Stomach smooth muscle (tissue), 2 donors: Measurements from ENCODE around the gene FAM53A.

ENCODE experiments used
- H3K27ac ChIP-seq: one replicate; pipeline ENCODE4 v1.7.0; 2013; ENCODE audit warnings: mild to moderate bottlenecking, low read length, inconsistent platforms
- H3K27me3 ChIP-seq, 2 donors: one replicate each; pipeline ENCODE4 v1.7.0; 2013; ENCODE audit warnings: low read length in 2 of 2; ENCODE audit not compliant: insufficient read depth in 2 of 2, control insufficient read depth in 1 of 2
- H3K36me3 ChIP-seq, 2 donors: one replicate each; pipeline ENCODE4 v1.7.0; 2013; ENCODE audit warnings: low read length in 2 of 2; ENCODE audit not compliant: control insufficient read depth in 2 of 2, insufficient read depth in 2 of 2
- H3K4me1 ChIP-seq: one replicate; pipeline ENCODE4 v1.7.0; 2013; ENCODE audit warnings: low read length; ENCODE audit not compliant: control insufficient read depth, insufficient read depth
- H3K4me3 ChIP-seq, 2 donors: one replicate each; pipeline ENCODE4 v1.7.0; 2013; ENCODE audit warnings: low read length in 2 of 2
- H3K9ac ChIP-seq, 2 donors: one replicate each; pipeline ENCODE4 v1.7.0; 2013; ENCODE audit warnings: low read length in 2 of 2, mild to moderate bottlenecking in 1 of 2
- H3K9me3 ChIP-seq, 2 donors: one replicate each; pipeline ENCODE4 v1.7.0; 2013; ENCODE audit warnings: low read length in 2 of 2; ENCODE audit not compliant: control insufficient read depth in 2 of 2
- donor health status: healthy.
- donor health status: Pancreatic carcinoma.

Gene FAM53A

DNA sequence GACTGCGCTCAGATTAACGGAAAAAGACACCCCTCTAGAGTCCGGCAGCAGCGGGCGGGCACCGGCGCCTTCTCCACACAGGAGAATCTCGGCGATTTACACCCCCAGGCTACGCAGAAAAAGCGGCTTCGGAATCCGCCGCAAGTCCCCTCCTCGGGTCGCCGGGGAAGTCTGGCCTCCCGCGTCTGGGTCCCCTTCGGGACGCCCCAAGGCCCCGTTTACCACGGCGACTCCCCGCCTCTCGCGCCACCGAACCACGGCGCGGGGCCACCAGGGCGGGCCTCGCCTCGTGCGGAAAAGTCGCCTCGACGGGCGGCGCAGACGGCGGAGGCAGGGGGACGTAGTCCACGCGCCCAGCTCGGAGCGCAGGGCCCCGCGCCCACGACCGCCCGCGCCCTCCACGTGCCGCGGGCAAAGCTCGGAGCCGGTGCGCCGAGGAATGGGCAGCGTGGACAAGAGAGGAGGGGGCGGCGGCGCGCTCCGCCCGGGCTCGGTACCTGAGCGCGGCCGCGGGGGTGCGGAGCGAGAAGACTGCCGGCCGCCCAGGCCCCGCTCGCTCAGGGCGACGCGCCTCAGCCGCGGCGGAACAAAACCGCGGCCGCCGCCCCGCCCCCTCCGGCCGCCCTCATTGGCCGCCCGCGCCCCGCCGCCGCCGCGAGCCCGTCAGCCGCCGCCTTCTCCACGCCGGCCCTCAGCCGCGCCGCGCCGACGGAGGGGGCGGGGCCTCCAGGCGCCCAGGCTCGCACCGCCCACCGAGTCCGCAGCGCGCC lies at the start of gene FAM53A:
FAM53A (minus strand) TSS at position 578 of the 770 bp plus-strand sequence. CDS start 15,572 bp downstream, outside the sequence.
- Histone ChIP-seq H3K27ac (peak within 1 kb of the TSS; percentile 76), H3K36me3 (no peaks in the 10 kb centered on the region), H3K9me3 (no peaks in the 10 kb centered on the region), H3K4me3 (peak within 1 kb of the TSS; percentile 42 to 74), H3K9ac (peak within 1 kb of the TSS; percentile 55 to 59), H3K4me1 (peaks cover 17% of the 10 kb centered on the region), H3K27me3 (no peaks in the 10 kb centered on the region)

DNA sequence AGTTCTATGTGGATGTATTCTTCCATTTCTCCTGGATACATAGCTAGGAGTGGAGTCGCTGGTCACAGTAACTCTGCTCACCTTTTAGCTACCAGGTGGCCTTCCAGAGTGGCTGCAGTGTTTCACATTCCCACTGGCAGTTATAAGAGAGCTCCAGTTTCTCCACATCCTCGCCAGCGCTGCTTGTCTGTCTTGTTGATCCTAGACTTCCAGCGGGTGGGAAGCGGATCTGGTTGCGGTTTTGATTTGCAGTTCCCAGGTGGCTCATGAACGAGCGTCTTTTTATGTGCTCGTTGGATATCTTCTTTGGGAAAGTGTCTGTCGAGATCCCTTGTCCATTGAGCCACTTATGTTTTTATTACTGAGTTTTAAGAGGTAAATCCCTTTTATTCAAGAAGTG lies 48.8 kb upstream of the FAM53A start:
- Histone ChIP-seq H3K4me1 (no peaks in the 10 kb centered on the region), H3K27me3 (no peaks in the 10 kb centered on the region), H3K9me3 (peaks cover 0 to under 1% of the 10 kb centered on the region in 2 donors), H3K4me3 (no peak overlapping the region), H3K27ac (no peak overlapping the region), H3K9ac (no peak overlapping the region), H3K36me3 (peaks cover 12 to 14% of the 10 kb centered on the region in 2 donors)

DNA sequence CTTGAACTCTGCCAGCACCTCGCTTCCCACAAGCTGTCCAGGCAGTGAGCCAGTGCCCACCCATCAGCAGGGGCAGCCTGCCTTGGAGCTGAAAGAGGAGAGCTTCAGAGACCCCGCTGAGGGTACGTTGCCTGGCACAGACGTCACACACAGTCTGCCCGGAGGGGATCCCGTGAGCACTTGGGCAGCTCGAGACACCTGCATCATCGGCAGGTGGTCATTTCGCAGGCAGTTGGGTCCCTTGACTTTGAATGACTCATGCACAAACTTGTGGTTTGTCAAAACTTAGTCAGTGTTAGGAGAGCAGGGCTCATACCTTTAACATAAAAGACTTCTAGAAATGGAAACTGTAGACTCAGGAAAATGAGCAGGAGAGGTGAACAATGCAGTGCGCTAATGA lies 47.1 kb upstream of the FAM53A start:
- Histone ChIP-seq H3K9ac (no peak overlapping the region), H3K36me3 (peaks cover 7 to 14% of the 10 kb centered on the region in 2 donors), H3K4me3 (no peak overlapping the region), H3K27me3 (no peaks in the 10 kb centered on the region), H3K4me1 (peaks cover 2% of the 10 kb centered on the region), H3K9me3 (no peaks in the 10 kb centered on the region), H3K27ac (no peak overlapping the region)

DNA sequence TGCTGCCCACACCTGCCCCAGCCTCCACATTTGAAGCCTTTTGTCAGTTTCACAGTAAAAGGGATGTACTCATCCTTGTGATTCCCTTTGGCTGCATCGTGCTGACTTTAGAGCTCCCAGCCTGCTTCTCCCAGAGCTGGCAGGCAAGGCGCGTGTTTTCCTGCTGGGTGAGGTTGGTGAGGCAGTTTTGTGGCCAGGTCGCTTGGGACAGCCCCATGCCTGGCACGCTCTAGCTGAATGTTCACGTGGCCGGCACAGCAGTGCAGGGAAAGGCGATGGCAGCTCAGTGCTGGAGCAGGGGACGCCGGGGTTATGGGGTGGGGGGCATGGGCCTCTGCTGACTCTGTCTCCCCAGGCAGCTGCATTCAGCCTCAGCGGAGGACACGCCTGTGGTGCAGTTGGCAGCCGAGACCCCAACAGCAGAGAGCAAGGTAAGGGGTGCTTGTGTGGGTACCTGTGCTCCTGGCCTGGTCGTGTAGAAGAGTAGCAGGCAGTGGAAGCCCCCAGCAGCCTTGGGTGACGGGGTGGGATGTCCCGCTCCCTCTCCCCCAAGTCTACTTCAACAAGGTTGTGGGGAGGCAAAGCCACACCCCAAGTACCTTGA lies 46.5 kb upstream of the FAM53A start:
- no peak overlapping the region for H3K4me3 ChIP-seq
- peaks cover 2% of the 10 kb centered on the region for H3K4me1 ChIP-seq
- H3K27me3 ChIP-seq = no peaks in the 10 kb centered on the region
- H3K9me3 ChIP-seq = no peaks in the 10 kb centered on the region
- H3K36me3 ChIP-seq = peaks cover 8 to 15% of the 10 kb centered on the region in 2 donors
- H3K9ac ChIP-seq = no peak overlapping the region
- no peak overlapping the region for H3K27ac ChIP-seq

DNA sequence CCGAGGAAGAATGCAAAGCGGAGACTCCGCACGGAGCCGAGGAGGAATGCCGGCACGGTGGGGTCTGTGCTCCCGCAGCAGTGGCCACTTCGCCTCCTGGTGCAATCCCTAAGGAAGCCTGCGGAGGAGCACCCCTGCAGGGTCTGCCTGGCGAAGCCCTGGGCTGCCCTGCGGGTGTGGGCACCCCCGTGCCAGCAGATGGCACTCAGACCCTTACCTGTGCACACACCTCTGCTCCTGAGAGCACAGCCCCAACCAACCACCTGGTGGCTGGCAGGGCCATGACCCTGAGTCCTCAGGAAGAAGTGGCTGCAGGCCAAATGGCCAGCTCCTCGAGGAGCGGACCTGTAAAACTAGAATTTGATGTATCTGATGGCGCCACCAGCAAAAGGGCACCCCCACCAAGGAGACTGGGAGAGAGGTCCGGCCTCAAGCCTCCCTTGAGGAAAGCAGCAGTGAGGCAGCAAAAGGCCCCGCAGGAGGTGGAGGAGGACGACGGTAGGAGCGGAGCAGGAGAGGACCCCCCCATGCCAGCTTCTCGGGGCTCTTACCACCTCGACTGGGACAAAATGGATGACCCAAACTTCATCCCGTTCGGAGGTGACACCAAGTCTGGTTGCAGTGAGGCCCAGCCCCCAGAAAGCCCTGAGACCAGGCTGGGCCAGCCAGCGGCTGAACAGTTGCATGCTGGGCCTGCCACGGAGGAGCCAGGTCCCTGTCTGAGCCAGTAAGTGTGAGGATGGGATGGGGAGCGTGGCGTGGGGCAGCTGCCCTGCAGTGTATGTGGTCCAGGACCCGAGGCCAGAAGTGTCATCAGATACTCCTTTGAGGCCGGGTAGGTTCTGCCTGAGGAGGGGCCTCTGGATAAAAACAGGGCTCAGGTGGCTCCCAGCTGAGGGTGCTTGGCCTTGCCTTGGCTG lies 44.2 kb upstream of the FAM53A start:
- Histone ChIP-seq H3K9me3 (no peaks in the 10 kb centered on the region), H3K4me1 (peaks cover 5% of the 10 kb centered on the region), H3K36me3 (peaks cover 10 to 21% of the 10 kb centered on the region in 2 donors), H3K9ac (no peak overlapping the region), H3K4me3 (no peak overlapping the region), H3K27ac (no peak overlapping the region), H3K27me3 (no peaks in the 10 kb centered on the region)

DNA sequence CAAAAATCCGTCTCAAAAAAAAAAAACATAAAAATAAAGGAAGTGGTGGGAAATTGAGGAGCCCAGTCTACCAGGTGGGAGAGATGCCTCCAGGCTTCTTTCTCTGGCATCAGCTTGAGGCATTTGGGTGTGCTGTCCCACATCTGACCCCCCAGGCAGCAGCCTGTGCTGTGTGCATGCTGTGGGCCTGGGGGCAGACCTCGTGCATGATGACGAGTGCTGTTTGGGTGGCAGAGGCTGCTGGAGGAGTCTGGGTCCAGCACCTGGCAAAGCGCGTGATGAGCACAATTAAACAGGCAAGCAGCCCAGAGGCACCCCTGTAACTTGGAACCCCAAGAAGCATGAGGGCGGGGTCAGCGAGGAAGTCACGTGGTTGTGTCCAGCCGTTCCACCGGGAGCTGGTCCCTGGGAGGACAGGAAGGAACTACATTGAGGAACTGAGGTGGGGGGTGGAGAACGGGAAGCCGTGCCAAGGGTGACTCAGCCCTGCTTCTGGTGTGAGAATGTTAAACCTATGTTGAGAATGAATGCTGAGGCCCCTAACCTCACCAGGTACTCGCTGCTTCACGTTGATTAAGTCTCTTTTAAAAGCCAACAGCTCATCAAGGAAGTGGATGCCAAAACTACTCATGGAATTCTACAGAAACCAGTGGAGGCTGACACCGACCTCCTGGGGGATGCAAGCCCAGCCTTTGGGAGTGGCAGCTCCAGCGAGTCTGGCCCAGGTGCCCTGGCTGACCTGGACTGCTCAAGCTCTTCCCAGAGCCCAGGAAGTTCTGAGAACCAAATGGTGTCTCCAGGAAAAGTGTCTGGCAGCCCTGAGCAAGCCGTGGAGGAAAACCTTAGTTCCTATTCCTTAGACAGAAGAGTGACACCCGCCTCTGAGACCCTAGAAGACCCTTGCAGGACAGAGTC lies 43.3 kb upstream of the FAM53A start:
- H3K36me3 ChIP-seq = peaks cover 10 to 19% of the 10 kb centered on the region in 2 donors
- H3K9me3 ChIP-seq = no peaks in the 10 kb centered on the region
- no peak overlapping the region for H3K9ac ChIP-seq
- H3K27ac ChIP-seq = no peak overlapping the region
- H3K4me3 ChIP-seq = no peak overlapping the region
- H3K4me1 ChIP-seq = peaks cover 9% of the 10 kb centered on the region
- no peaks in the 10 kb centered on the region for H3K27me3 ChIP-seq

GRCh38 chr4:1726146-1726934 lies 42.2 kb upstream of the FAM53A start:
- peaks cover 10 to 17% of the 10 kb centered on the region in 2 donors for H3K36me3 ChIP-seq
- H3K9me3 ChIP-seq = no peaks in the 10 kb centered on the region
- no peak overlapping the region for H3K9ac ChIP-seq
- H3K4me1 ChIP-seq = peaks cover 16% of the 10 kb centered on the region
- H3K27me3 ChIP-seq = no peaks in the 10 kb centered on the region
- no peak overlapping the region for H3K27ac ChIP-seq
- no peak overlapping the region for H3K4me3 ChIP-seq

- H3K9ac ChIP-seq = no peak overlapping the region
- H3K4me1 ChIP-seq = peaks cover 16% of the 10 kb centered on the region
These were observed 41.4 kb upstream of the FAM53A start for GRCh38 chr4:1725521-1725920.

DNA sequence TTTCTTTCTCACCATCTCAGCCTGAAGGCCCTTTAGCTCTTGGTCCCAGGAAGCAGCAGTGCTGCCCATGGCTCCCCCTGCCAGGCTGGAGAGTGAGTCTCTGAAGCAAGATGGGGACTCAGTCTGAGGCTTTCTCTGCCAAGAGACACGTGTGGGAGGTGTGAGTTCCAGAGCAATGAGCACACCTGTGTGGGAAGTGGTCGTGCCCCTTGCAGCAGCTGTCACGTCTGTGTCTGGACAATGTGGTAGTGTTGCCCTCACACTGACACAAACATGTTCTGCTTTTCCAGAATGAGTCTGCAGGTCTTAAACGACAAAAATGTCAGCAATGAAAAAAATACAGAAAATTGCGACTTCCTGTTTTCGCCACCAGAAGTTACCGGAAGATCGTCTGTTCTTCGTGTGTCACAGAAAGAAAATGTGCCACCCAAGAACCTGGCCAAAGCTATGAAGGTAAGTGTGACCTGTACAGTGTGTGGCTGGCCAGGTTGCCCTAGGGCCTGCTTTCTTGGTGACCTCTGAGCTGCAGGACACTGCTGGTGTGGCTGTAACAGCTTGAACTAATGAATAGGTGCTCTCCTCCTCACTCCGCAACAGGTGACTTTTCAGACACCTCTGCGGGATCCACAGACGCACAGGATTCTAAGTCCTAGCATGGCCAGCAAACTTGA lies 39.2 kb upstream of the FAM53A start:
- H3K9me3 ChIP-seq = no peaks in the 10 kb centered on the region
- H3K4me3 ChIP-seq = no peak overlapping the region
- H3K4me1 ChIP-seq = peaks cover 34% of the 10 kb centered on the region
- H3K36me3 ChIP-seq = peaks cover 8 to 11% of the 10 kb centered on the region in 2 donors
- no peak overlapping the region for H3K27ac ChIP-seq
- H3K27me3 ChIP-seq = no peaks in the 10 kb centered on the region
- no peak overlapping the region for H3K9ac ChIP-seq

More at GRCh38 chr4:1725521-1725920, 41.4 kb upstream of the FAM53A start:
- Histone ChIP-seq H3K36me3 (peaks cover 10 to 11% of the 10 kb centered on the region in 2 donors), H3K27ac (no peak overlapping the region), H3K9me3 (no peaks in the 10 kb centered on the region), H3K4me3 (no peak overlapping the region), H3K27me3 (no peaks in the 10 kb centered on the region)
